Renal cortical epithelial cell (primary cell): Measurements from ENCODE around the gene CDCA5. TPM values are rescaled to one million over a fixed set of nuclear protein-coding genes. Genes with fewer than 3 reads are reported as not detected.
"Not testable (repeated sequence)": the region's sequence is repeated elsewhere in the genome, so short reads cannot be mapped to it uniquely, and the experiment has no call there.

ENCODE experiments used
- DNase-seq: peaks from one replicate; pipeline ENCODE4 v3.0.0-alpha.2; 2011; ENCODE audit warnings: low read depth
- total RNA-seq: library from RNA; depleted of rRNA; stranded (reverse); fragments of >200 nt; gene quantifications from 2 replicates; pipeline ENCODE4 v1.2.3, GENCODE V29; 2014

Gene CDCA5
- total RNA-seq, 1 donor from 2014 or later: 1.1 TPM

DNA sequence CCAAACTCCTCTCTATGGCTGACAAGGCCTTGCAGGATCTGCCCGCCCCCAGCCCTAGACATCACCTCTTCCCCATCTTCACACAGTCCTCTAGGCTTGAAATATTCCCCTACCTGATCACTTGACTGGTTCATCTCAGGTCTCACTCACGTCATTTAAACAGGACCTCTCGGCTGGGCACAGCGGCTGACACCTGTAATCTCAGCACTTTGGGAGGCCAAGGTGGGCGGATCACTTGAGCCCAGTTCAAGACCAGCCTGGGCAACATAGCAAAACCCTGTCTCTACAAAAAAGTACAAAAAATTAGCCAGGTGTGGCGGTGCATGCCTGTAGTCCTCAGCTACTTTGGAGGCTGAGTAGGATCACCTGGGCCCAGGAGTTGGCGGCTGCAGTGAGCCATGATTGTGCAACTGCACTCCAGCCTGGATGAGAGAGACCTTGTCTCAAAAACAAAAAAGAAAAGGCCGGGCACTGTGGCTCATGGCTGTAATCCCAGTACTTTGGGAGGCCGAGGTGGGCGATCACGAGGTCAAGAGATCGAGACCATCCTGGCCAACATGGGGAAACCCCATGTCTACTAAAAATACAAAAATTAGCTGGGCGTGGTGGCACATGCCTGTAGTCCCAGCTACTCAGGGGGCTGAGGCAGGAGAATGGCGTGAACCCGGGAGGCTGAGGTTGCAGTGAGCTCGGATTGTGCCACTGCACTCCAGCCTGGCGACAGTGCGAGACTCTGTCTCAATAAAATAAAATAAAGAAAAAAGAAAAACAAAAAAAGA is 35.2 kb upstream of the CDCA5 start:
- not testable (repeated sequence) for DNase-seq

GRCh38 chr11:65118097-65118837 is 34.4 kb upstream of the CDCA5 start:
- no peak for DNase-seq

DNA sequence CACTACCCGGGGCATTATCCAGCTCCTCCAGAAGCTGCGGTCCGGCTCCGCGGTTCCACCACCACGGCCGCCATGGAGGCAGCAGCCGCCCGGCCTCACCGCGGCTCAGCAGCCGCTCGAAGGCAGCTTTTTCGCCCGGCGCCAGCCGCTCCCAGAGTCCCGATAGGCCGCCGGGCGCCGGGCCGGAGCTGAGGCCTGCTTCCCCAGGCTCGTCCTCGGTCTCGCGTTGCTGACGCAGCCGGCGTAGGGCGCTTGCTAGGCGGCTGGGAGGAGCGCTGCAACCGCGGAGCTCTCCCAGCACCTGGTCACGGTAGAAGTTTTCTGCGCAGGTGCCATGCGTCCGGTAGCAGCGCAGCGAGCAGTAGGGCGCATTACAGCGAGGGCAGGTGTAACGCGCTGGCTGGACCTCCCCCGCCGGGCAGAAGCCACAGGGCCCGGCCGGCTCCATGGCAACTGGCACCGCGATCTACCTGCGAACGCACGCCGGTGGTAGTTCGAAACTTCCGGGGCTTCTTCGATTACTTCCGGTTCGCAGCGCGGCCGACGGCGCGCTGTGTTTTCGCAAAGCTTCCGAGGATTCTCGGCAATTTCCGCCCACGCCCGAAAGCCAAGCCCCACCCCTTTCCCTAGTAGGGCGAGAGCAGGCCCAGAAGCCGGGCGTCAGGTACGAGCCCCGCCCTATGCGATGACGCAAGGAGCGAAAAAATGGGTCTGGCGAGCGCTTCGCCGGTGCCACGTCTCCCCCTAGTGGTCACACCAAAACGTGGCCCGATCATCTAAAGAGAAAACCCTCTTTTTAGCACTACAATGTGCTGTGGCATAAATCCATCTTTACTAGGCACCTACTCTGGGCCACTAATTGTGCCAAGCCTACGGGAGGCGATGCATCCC is 33.6 kb upstream of the CDCA5 start, which contains the start of gene ZNHIT2:
Gene ZNHIT2, minus strand, starts transcription at position 496 of the 891 bp plus-strand sequence. Its CDS starts 48 bp downstream, at position 448.
- DNase-seq: peak; percentile 95

GRCh38 chr11:65116370-65117205 is 32.7 kb upstream of the CDCA5 start:
- peak; percentile 38 for DNase-seq

DNA sequence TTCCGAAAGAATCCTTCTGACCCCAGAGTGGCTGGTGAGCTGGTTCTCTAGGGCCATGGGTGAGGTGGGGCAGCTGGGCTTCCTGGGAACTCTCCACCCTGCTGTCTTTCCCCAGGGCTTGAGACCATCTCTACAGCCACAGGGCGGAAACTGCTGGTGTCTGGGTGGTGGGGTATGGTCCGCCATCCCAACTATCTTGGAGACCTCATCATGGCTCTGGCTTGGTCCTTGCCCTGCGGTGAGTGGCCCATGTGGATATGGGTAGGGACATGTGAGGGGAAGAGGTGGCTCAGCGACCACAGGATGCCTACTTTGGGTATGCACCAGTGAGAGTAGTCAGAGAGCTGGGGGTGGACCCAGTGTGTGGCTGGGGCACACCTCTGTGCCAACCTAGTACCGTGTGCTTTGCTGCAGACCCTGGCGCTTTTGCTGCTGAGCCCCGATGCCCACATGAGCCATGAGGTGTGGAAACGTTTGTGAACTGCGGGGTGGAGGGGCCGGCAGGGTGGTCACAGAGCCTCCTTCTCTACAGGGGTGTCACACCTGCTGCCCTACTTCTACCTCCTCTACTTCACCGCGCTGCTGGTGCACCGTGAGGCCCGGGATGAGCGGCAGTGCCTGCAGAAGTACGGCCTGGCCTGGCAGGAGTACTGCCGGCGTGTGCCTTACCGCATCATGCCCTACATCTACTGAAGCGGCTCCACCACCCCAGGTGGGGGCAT is 31.7 kb upstream of the CDCA5 start:
- no peak for DNase-seq

DNA sequence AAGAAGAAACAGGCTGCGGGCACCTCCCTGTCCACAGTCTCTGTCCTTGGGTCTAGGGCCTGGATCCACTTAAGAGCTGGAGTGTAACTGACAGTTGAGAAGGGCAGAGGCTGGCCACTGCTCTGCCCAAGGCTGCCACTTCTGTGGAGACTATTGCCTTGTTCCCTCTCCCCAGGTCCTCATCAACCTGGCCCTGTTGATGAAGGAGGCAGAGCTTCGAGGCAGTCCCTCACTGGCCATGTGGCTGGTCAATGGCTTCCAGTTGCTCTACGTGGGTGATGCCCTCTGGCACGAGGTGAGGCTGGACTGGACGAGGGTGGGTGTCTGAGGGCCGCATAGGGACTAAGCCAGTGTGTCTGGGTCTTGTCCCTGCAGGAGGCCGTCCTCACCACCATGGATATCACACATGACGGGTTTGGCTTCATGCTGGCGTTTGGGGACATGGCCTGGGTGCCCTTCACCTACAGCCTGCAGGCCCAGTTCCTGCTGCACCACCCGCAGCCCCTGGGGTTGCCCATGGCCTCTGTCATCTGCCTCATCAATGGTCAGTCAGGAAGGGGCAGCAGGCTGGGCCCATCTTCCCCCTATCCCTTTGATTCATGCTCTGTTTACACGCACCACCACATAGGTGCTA is 30.8 kb upstream of the CDCA5 start:
- DNase-seq: no peak

GRCh38 chr11:65113839-65114238 is 30.0 kb upstream of the CDCA5 start:
- peak; percentile 38 for DNase-seq

DNA sequence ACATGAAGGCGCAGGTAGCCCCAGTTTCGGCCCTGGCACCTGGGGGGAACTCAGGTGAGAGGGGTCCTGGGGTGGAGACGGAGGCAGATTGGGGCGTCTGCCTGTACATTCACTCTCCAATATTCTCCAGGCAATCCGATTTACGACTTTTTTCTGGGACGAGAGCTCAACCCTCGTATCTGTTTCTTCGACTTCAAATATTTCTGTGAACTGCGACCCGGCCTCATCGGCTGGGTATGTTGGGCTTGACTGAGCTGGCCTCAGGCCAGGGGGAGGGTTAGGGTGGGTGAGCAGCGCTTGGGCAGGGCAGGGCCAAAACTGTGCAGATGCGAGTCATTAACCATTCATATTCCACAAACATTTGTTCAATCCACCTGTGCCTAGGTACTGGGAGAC is 29.5 kb upstream of the CDCA5 start:
- DNase-seq: peak; percentile 43

GRCh38 chr11:65112546-65113360 is 28.9 kb upstream of the CDCA5 start:
- DNase-seq: no peak

DNA sequence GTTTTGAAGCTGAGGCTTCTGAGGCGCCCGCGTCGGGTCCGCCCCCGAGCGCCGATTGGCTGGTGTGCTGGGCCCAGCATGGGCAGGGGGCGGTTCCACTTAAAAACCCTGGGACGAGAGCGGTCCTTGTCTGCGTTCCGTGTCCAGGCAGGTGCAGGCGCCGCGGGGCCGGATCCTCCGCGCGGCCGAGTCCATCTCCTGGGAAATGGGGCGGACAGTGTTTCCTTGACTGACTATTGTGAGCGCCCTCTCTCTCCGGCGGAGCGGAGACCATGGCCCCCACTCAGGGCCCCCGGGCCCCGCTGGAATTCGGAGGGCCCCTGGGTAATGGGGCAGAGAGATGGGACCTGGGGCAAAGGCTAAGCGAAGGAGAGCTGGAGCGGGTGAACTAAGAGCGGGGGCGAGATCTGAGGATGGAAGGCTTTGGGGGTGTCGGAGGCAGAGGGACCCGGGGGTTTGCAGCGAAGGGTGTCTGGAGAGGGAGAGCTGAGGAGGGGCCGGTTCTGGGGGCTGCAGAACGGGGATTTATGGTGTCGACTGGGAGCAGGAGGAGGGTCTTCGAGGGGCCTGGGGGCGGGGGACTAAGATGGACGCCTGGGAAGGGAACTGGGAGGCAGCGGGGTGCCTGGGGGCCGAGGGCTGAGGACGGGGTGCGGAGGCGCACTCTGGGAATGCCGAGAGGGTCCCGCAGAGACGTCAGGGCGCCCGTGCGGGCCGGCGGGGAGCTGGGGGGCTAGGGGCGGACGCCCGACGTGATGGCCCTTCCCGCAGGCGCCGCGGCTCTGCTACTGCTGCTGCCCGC is 28.1 kb upstream of the CDCA5 start, which contains the start of gene TM7SF2:
Gene TM7SF2, plus strand, starts transcription at position 129 of the 802 bp plus-strand sequence. Its CDS starts 144 bp downstream, at position 273.
- DNase-seq: peak; percentile 81

- DNase-seq: no peak
These were observed 27.4 kb upstream of the CDCA5 start for GRCh38 chr11:65111159-65111743.

DNA sequence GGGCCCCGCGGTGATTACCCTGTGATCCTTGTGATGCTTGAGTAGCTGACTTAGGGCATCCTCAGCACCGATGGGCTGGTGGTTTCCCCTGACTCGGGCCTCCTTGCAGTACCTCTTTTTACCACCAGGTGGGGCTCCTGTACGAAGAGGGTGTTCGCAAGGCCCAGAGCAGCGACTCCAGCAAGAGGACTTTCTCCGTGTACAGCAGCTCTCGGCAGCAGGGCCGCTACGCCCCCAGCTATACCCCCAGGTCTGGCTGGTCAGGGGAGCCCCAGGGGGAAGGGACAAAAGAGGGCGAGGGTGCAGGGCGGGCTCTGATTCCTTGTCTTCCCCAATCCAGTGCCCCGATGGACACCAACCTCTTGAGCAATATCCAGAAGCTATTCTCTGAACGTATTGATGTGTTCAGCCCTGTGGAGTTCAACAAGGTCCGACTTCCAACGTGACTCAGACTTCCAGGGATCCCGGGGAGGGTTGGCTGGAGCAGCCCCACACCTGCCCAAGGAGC is 26.6 kb upstream of the CDCA5 start:
- DNase-seq: peak; percentile 70

- DNase-seq: no peak
These were observed 25.7 kb upstream of the CDCA5 start for GRCh38 chr11:65109231-65110198.

- DNase-seq: no peak
These were observed 24.8 kb upstream of the CDCA5 start for GRCh38 chr11:65108469-65109123.

- no peak for DNase-seq
These were observed 24.1 kb upstream of the CDCA5 start for GRCh38 chr11:65107751-65108468.
